GM12873 (cell line): ENCODE measurements around the gene SLC7A8.

Source experiments
- TF ChIP-seq, protein P1 (sequence below): IDR thresholded peaks from 2 replicates; pipeline ENCODE4 v1.5.1; 2012; ENCODE audit warnings: low read depth, mild to moderate bottlenecking, moderate library complexity, low read length, control low read depth; ENCODE audit not compliant: insufficient read depth; ENCODE audit errors: missing control alignments

The SLC7A8 gene

GRCh38 chr14:23132970-23133369, 50.5 kb downstream of the SLC7A8 start:
- TF ChIP-seq, protein P1, sequence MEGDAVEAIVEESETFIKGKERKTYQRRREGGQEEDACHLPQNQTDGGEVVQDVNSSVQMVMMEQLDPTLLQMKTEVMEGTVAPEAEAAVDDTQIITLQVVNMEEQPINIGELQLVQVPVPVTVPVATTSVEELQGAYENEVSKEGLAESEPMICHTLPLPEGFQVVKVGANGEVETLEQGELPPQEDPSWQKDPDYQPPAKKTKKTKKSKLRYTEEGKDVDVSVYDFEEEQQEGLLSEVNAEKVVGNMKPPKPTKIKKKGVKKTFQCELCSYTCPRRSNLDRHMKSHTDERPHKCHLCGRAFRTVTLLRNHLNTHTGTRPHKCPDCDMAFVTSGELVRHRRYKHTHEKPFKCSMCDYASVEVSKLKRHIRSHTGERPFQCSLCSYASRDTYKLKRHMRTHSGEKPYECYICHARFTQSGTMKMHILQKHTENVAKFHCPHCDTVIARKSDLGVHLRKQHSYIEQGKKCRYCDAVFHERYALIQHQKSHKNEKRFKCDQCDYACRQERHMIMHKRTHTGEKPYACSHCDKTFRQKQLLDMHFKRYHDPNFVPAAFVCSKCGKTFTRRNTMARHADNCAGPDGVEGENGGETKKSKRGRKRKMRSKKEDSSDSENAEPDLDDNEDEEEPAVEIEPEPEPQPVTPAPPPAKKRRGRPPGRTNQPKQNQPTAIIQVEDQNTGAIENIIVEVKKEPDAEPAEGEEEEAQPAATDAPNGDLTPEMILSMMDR, result no peak

GRCh38 chr14:23131482-23131881, 52.0 kb downstream of the SLC7A8 start:
- TF ChIP-seq, protein P1, result no peak

DNA sequence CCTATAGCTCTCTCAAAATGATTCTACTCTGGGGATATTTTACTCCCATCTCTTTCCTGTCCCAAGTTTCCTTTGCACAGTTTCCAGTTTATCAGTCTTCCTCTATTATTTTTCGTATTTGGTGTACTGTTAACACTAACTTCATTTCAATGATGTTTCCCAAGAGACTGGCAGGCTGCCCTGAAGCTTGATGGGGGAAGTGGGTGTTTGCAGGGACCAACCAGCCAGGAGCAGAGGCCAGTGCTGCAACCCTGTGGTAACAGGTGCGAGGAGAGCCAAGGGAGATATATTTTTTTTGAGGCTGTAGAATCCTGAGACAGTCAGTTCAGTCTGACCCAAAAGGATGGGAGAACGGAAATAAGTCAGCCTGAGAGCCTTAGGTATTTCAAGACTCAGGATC, 52.6 kb downstream of the SLC7A8 start:
- TF ChIP-seq, protein P1, result no peak

DNA sequence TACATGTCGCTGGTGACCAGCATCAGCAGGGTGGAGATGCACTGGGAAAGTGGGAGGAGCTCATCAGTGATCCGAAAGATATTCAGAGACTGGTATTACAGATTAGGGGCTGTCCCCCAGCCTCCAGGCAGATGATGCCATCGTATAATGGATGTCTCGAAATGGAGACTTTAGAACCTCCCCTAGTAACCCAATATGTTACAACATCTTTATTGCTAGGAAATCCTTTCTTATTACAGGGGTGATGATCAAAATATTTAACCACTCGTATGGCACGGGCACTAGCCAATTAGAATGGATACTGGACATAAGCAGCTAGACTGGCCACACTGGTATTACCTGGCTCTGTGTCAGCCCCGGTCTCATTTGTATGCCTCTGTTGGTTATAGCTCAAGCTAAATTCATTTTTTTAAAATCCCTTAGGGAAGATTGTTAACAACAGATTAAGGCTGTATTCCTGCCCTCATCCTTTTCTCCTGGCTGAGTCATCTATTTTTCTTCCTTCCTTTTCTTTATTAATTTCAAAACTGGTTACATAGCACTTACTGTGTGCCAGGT, 53.6 kb downstream of the SLC7A8 start:
- TF ChIP-seq, protein P1, result no peak

DNA sequence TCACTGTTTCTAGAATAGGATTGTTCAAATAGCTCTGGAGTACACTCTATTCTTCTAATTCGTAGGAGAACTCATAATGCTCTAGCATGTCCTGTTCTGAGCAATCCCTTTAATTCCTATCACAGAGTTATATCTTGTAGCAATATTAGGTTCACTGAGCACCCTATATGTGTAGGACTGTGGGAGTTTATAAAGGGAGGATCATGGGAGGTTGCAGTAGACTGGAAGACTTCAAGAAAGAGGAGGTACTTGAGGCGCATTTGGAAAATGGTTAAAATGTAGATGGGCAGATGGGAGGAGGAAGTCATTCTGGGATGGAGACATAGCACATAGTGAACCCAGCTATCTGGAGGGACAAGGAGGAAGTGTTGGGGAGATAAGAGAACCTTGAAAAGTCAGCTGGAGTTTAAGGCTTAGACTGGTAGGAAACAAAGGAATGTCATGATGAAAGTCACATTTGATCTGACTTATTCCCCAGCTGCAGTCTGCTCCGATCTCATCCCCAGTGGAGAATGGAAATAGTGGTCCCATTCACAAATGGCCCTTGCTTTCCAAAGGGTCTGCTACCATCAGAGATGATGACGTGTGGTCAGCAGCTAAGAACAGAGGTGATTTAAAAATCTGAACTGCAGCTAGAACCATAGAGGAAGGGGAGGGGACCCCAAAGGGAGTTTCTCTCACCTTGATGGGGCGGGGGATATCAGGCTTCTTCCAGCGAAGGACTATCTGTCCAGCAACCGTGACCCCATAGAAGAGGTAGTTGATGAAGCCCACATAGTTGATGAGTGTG, 54.3 kb downstream of the SLC7A8 start:
- TF ChIP-seq, protein P1, result no peak

DNA sequence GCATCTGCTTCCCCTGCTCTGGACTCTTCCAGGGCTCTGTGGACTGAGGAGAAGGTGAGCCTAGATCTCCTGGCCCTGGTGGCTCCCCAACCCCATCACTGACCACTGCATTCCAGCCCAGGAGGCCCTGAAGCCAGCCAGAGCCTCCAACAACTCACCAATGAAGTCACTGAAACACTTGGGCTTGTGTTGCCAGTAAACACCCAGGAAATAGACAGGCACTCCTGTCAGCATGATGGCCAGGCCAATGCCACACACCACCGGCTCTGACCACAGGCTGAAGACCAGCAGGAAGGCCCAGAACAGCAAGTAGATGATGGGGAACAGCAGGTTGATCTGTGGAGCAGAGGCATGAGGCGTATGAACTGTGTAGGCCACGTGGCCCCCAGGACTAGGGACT, 55.6 kb downstream of the SLC7A8 start:
- TF ChIP-seq, protein P1, result no peak

GRCh38 chr14:23126548-23127278, 56.7 kb downstream of the SLC7A8 start:
- TF ChIP-seq, protein P1, result no peak
